HepG2 (cell line): Measurements from ENCODE around the gene COQ5. TPM values are rescaled to one million over a fixed set of nuclear protein-coding genes. Genes with fewer than 3 reads are reported as not detected.

Experiments
- GABPA ChIP-seq, 2 experiments: IDR thresholded peaks; 2 replicates each; pipeline ENCODE4 v1.6.1; 2011 to 2016; ENCODE audit warnings: low read depth in 2 of 2, low read length in 1 of 2, missing biosample characterization in 1 of 2, missing genetic modification characterization in 1 of 2
- HDAC2 ChIP-seq: sonication (generic); formaldehyde crosslinking; IDR thresholded peaks from 2 replicates; pipeline ENCODE4 v1.4.0; 2020; ENCODE audit warnings: missing genetic modification reagents
- HNRNPH1 ChIP-seq: fragments of 200-400 bp; formaldehyde crosslinking; optimal IDR thresholded peaks from 2 replicates; pipeline ENCODE3; 2017; ENCODE audit warnings: mild to moderate bottlenecking, low read depth, low read length
- ISL2 ChIP-seq: sonication (generic); formaldehyde crosslinking; IDR thresholded peaks from 2 replicates; pipeline ENCODE4 v1.5.0; 2020; ENCODE audit warnings: missing genetic modification reagents
- MAF1 ChIP-seq: sonication (generic); formaldehyde crosslinking; IDR thresholded peaks from 2 replicates; pipeline ENCODE4 v1.5.0; 2020; ENCODE audit warnings: missing genetic modification reagents, borderline replicate concordance
- MAZ ChIP-seq, 2 experiments: sonication (generic) in 1 of 2; formaldehyde crosslinking in 1 of 2; IDR thresholded peaks; 2 replicates each; pipeline versions ENCODE4 v1.5.0 to v1.6.1; 2012 to 2020; ENCODE audit warnings: low read depth in 2 of 2, mild to moderate bottlenecking in 2 of 2, borderline replicate concordance in 1 of 2, improper control_type of control experiment in 1 of 2, low read length in 1 of 2, missing genetic modification reagents in 1 of 2, moderate library complexity in 1 of 2
- PLRG1 ChIP-seq: fragments of 450-650 bp; conservative IDR thresholded peaks from 2 replicates; pipeline ENCODE4 v1.6.1; 2016
- POLR2AphosphoS2 ChIP-seq: IDR thresholded peaks from 2 replicates; pipeline ENCODE4 v1.6.1; 2011; ENCODE audit warnings: low read depth, low read length, improper control_type of control experiment
- SAP130 ChIP-seq: IDR thresholded peaks from 2 replicates; pipeline ENCODE4 v1.6.1; 2016; ENCODE audit warnings: low read depth
- SMAD9 ChIP-seq: sonication (generic); formaldehyde crosslinking; IDR thresholded peaks from 2 replicates; pipeline ENCODE4 v1.5.1; 2020; ENCODE audit warnings: mild to moderate bottlenecking, missing genetic modification reagents
- SNAPC2 ChIP-seq: sonication (generic); formaldehyde crosslinking; IDR thresholded peaks from 2 replicates; pipeline ENCODE4 v1.8.1; 2022; ENCODE audit warnings: mild to moderate bottlenecking, missing genetic modification reagents
- TOE1 ChIP-seq: sonication (generic); formaldehyde crosslinking; IDR thresholded peaks from 2 replicates; pipeline ENCODE4 v1.4.0; 2020; ENCODE audit warnings: mild to moderate bottlenecking, missing genetic modification reagents
- ZBTB38 ChIP-seq: sonication (generic); formaldehyde crosslinking; IDR thresholded peaks from 2 replicates; pipeline ENCODE4 v1.5.1; 2020; ENCODE audit warnings: mild to moderate bottlenecking, missing genetic modification reagents
- ZC3H4 ChIP-seq: sonication (generic); formaldehyde crosslinking; IDR thresholded peaks from 2 replicates; pipeline ENCODE4 v1.4.0; 2020; ENCODE audit warnings: missing genetic modification reagents, borderline replicate concordance
- ZFYVE20 ChIP-seq: sonication (generic); formaldehyde crosslinking; IDR thresholded peaks from 2 replicates; pipeline ENCODE4 v1.8.0; 2023; ENCODE audit warnings: low read depth, mild to moderate bottlenecking, moderate library complexity, missing genetic modification reagents, borderline replicate concordance
- ZMYM4 ChIP-seq: sonication (generic); formaldehyde crosslinking; IDR thresholded peaks from 2 replicates; pipeline ENCODE4 v1.8.1; 2023; ENCODE audit warnings: mild to moderate bottlenecking, missing genetic modification reagents
- ZNF10 ChIP-seq: sonication (generic); formaldehyde crosslinking; IDR thresholded peaks from 2 replicates; pipeline ENCODE4 v1.4.0; 2020; ENCODE audit warnings: mild to moderate bottlenecking, low read depth, missing genetic modification reagents, borderline replicate concordance
- ZNF354B ChIP-seq: sonication (generic); formaldehyde crosslinking; IDR thresholded peaks from 2 replicates; pipeline ENCODE4 v1.8.0; 2022; ENCODE audit warnings: mild to moderate bottlenecking, missing genetic modification reagents
- ZNF510 ChIP-seq: sonication (generic); formaldehyde crosslinking; IDR thresholded peaks from 2 replicates; pipeline ENCODE4 v1.4.0; 2020; ENCODE audit warnings: low read depth, mild to moderate bottlenecking, missing genetic modification reagents
- ZNF704 ChIP-seq: sonication (generic); formaldehyde crosslinking; IDR thresholded peaks from 2 replicates; pipeline ENCODE4 v1.8.1; 2023; ENCODE audit warnings: mild to moderate bottlenecking, inconsistent platforms, moderate library complexity, missing genetic modification reagents, borderline replicate concordance
- ZNF75D ChIP-seq: sonication (generic); formaldehyde crosslinking; IDR thresholded peaks from 2 replicates; pipeline ENCODE4 v1.8.1; 2023; ENCODE audit warnings: missing genetic modification reagents, mild to moderate bottlenecking, borderline replicate concordance
- ZZZ3 ChIP-seq: sonication (generic); formaldehyde crosslinking; IDR thresholded peaks from 2 replicates; pipeline ENCODE4 v1.4.0; 2020; ENCODE audit warnings: missing genetic modification reagents, mild to moderate bottlenecking, borderline replicate concordance
- polyA plus RNA-seq, 8 experiments: library from polyadenylated mRNA; depleted of rRNA in 3 of 8; stranded (reverse) in 7 of 8; unstranded in 1 of 8; fragments of >200 nt; fragmentation: Illumina TruSeq in 4 of 8; extraction: Trizol in 4 of 8; gene quantifications; 2 replicates each; pipeline versions ENCODE4 v1.2.1 to v1.2.3, GENCODE V29; 2011 to 2016; ENCODE audit warnings: low read depth in 4 of 8, missing spikeins in 1 of 8, mixed read lengths in 1 of 8; ENCODE audit not compliant: insufficient read depth in 1 of 8
- total RNA-seq, 5 experiments: library from RNA; depleted of rRNA; stranded (reverse); fragments of >200 nt; fragmentation: Illumina TruSeq; extraction: Trizol; gene quantifications; 2 replicates each; pipeline ENCODE4 v1.2.3, GENCODE V29; 2016; ENCODE audit warnings: low read depth in 1 of 5
- TF ChIP-seq, protein P1 (sequence below): sonication (generic); formaldehyde crosslinking; IDR thresholded peaks from 2 replicates; pipeline ENCODE4 v1.9.0; 2021; ENCODE audit warnings: missing genetic modification reagents, borderline replicate concordance
- TF ChIP-seq, protein P2 (sequence below): sonication (generic); formaldehyde crosslinking; IDR thresholded peaks from 2 replicates; pipeline ENCODE4 v1.5.1; 2020; ENCODE audit warnings: mild to moderate bottlenecking, missing genetic modification reagents, borderline replicate concordance
- TF ChIP-seq, protein P3 (sequence below): sonication (generic); formaldehyde crosslinking; IDR thresholded peaks from 2 replicates; pipeline ENCODE4 v1.4.0; 2020; ENCODE audit warnings: missing genetic modification reagents

Gene COQ5
- total and polyA plus RNA-seq, 2 of the 13 experiments (the other 11 are each of a cell fraction or from before 2014, with no cell fraction given): 36.4 to 41.5 TPM

DNA sequence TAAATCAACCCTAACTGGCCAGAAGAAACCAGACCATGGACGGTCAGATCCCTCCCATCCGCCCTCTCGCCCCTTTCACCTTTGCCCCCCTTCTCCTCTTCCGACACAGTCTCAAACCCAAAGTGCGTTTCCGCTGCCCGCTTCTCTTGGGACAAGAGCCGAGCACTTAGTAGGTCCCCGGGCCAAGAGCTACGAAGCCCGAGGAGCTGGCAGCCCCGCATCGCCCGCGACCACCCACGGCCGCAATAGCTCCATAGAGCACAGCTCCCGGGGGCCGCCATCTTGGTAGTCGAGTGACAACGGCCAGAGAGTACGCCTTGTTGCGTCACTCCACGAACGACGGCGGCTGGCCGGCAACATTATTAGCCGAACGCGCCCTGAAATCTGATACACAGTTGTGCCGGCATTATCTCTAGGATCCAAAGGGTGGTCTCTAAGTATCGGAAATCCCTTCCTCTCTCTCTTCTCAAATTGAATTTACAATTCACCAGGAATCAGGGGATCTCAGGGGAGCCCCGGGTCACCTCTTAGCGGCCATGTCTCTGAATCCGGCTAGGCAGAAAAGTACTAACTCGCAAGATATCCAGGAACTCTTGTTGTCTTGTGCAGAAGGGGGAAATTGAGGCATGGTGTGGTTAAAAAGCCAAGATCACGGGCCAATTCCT, at the start of gene COQ5 (continued):
- TF ChIP-seq, protein P1, sequence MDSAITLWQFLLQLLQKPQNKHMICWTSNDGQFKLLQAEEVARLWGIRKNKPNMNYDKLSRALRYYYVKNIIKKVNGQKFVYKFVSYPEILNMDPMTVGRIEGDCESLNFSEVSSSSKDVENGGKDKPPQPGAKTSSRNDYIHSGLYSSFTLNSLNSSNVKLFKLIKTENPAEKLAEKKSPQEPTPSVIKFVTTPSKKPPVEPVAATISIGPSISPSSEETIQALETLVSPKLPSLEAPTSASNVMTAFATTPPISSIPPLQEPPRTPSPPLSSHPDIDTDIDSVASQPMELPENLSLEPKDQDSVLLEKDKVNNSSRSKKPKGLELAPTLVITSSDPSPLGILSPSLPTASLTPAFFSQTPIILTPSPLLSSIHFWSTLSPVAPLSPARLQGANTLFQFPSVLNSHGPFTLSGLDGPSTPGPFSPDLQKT (CRISPR knock-in tag): no peak
- no peak for TF ChIP-seq ZNF704 (CRISPR knock-in tag)
- no peak for TF ChIP-seq ZNF75D (CRISPR knock-in tag)
- TF ChIP-seq SMAD9 (CRISPR knock-in tag): no peak
- peak; percentile 86 for TF ChIP-seq ZMYM4 (CRISPR knock-in tag)
- no peak for TF ChIP-seq GABPA (IDR thresholded peaks at IDR 0.05; ENCODE audit: low read depth, low read length)
- peak; percentile 58; the same call in 1 of the 2 replicates for TF ChIP-seq GABPA (CRISPR knock-in tag; IDR thresholded peaks at IDR 0.05; ENCODE audit: low read depth)
- no peak for TF ChIP-seq SNAPC2 (CRISPR knock-in tag)
- no peak for TF ChIP-seq POLR2AphosphoS2
- no peak for TF ChIP-seq ZC3H4
- TF ChIP-seq, protein P2, sequence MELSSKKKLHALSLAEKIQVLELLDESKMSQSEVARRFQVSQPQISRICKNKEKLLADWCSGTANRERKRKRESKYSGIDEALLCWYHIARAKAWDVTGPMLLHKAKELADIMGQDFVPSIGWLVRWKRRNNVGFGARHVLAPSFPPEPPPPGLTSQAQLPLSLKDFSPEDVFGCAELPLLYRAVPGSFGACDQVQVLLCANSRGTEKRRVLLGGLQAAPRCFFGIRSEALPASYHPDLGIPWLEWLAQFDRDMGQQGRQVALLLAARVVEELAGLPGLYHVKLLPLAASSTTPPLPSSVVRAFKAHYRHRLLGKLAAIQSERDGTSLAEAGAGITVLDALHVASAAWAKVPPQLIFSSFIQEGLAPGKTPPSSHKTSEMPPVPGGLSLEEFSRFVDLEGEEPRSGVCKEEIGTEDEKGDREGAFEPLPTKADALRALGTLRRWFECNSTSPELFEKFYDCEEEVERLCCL (CRISPR knock-in tag): no peak
- TF ChIP-seq ZNF510 (CRISPR knock-in tag): peak; percentile 85; the same call in 1 of the 2 replicates
- TF ChIP-seq HDAC2 (CRISPR knock-in tag): peak; percentile 81
- TF ChIP-seq ISL2: no peak
- TF ChIP-seq HNRNPH1: no peak
- TF ChIP-seq TOE1 (CRISPR knock-in tag): no peak
- no peak for TF ChIP-seq ZNF354B (CRISPR knock-in tag)
- no peak for TF ChIP-seq MAZ (IDR thresholded peaks at IDR 0.05; ENCODE audit: borderline replicate concordance, low read depth, low read length)
- no peak for TF ChIP-seq MAZ (CRISPR knock-in tag; IDR thresholded peaks at IDR 0.05; ENCODE audit: low read depth)
- TF ChIP-seq ZFYVE20 (CRISPR knock-in tag): no peak
- peak; percentile 87 for TF ChIP-seq ZBTB38 (CRISPR knock-in tag)
- TF ChIP-seq MAF1 (CRISPR knock-in tag): peak; percentile 23; the same call in 1 of the 2 replicates
- peak; percentile 44; the same call in 1 of the 2 replicates for TF ChIP-seq ZZZ3 (CRISPR knock-in tag)
- TF ChIP-seq PLRG1: no peak
- TF ChIP-seq, protein P3, sequence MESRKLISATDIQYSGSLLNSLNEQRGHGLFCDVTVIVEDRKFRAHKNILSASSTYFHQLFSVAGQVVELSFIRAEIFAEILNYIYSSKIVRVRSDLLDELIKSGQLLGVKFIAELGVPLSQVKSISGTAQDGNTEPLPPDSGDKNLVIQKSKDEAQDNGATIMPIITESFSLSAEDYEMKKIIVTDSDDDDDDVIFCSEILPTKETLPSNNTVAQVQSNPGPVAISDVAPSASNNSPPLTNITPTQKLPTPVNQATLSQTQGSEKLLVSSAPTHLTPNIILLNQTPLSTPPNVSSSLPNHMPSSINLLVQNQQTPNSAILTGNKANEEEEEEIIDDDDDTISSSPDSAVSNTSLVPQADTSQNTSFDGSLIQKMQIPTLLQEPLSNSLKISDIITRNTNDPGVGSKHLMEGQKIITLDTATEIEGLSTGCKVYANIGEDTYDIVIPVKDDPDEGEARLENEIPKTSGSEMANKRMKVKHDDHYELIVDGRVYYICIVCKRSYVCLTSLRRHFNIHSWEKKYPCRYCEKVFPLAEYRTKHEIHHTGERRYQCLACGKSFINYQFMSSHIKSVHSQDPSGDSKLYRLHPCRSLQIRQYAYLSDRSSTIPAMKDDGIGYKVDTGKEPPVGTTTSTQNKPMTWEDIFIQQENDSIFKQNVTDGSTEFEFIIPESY (CRISPR knock-in tag): no peak
- TF ChIP-seq SAP130 (CRISPR knock-in tag): peak; percentile 88
- TF ChIP-seq ZNF10 (CRISPR knock-in tag): no peak
